Activated T-helper 2 cell treated with anti-CD3 and anti-CD28 coated beads, Interferon-gamma antibody, Interleukin-2, Interleukin-4, amounts not matched to agents 10 μg/mL and 5 μg/mL and 100 μg/mL, durations not matched to agents 14 hours and 24 hours and 36 hours (primary cell): ENCODE measurements around the gene TXNRD3. TPM values are rescaled to one million over a fixed set of nuclear protein-coding genes. Genes with fewer than 3 reads are reported as not detected.

Experiments
- DNase-seq: peaks from one replicate; pipeline ENCODE4 v3.0.0; 2021; ENCODE audit warnings: low spot score
- H3K27ac Mint-ChIP-seq: one replicate; pipeline ENCODE4 v1.8.0; 2021; ENCODE audit warnings: mixed read lengths
- H3K27me3 Mint-ChIP-seq: one replicate; pipeline ENCODE4 v1.8.0; 2021; ENCODE audit warnings: low read depth, mixed read lengths
- H3K36me3 Mint-ChIP-seq: one replicate; pipeline ENCODE4 v1.8.0; 2021; ENCODE audit warnings: low read depth, mixed read lengths
- H3K4me1 Mint-ChIP-seq: one replicate; pipeline ENCODE4 v1.8.0; 2021; ENCODE audit warnings: low read depth, mixed read lengths
- H3K4me3 Mint-ChIP-seq: one replicate; pipeline ENCODE4 v1.8.0; 2021; ENCODE audit warnings: low read depth, mild to moderate bottlenecking, moderate library complexity, mixed read lengths
- H3K9me3 Mint-ChIP-seq: one replicate; pipeline ENCODE4 v1.8.0; 2021; ENCODE audit warnings: mixed read lengths
- intact Hi-C: fragments of 100-400 bp; cut with micrococcal nuclease; formaldehyde crosslinking; loops from one replicate; pipeline ENCODE4 v1.15.1; 2023
- total RNA-seq: library from RNA; stranded (reverse); gene quantifications from 2 replicates; pipeline ENCODE4 v1.2.3, GENCODE V29; 2022

The TXNRD3 gene
- total RNA-seq, 1 donor from 2014 or later: 0.96 TPM

GRCh38 chr3:126680667-126681055 lies 25.7 kb upstream of the TXNRD3 start:
- peaks cover 3% of the 10 kb centered on the region for H3K4me1 Mint-ChIP-seq
- DNase-seq: no peak
- H3K27me3 Mint-ChIP-seq: peaks cover 7% of the 10 kb centered on the region
- intact Hi-C loops: no loop called here
- H3K27ac Mint-ChIP-seq: no peak overlapping the region
- H3K4me3 Mint-ChIP-seq: no peak overlapping the region
- no peaks in the 10 kb centered on the region for H3K36me3 Mint-ChIP-seq
- no peaks in the 10 kb centered on the region for H3K9me3 Mint-ChIP-seq

- peaks cover 7% of the 10 kb centered on the region for H3K27me3 Mint-ChIP-seq
- no peaks in the 10 kb centered on the region for H3K36me3 Mint-ChIP-seq
- H3K4me1 Mint-ChIP-seq: peaks cover 3% of the 10 kb centered on the region
- no peak overlapping the region for H3K4me3 Mint-ChIP-seq
- no peak overlapping the region for H3K27ac Mint-ChIP-seq
- DNase-seq: no peak
- intact Hi-C loops: loop anchor here (2.0 kb wide), 1 partner anchor 865 kb away; no protein-coding TSS in a partner anchor
- no peaks in the 10 kb centered on the region for H3K9me3 Mint-ChIP-seq
These were observed 25.1 kb upstream of the TXNRD3 start for GRCh38 chr3:126679831-126680666.

GRCh38 chr3:126679318-126679751 lies 24.4 kb upstream of the TXNRD3 start:
- intact Hi-C loops: loop anchor here (2.0 kb wide), 1 partner anchor 865 kb away; no protein-coding TSS in a partner anchor
- no peak overlapping the region for H3K4me3 Mint-ChIP-seq
- peaks cover 7% of the 10 kb centered on the region for H3K27me3 Mint-ChIP-seq

DNA sequence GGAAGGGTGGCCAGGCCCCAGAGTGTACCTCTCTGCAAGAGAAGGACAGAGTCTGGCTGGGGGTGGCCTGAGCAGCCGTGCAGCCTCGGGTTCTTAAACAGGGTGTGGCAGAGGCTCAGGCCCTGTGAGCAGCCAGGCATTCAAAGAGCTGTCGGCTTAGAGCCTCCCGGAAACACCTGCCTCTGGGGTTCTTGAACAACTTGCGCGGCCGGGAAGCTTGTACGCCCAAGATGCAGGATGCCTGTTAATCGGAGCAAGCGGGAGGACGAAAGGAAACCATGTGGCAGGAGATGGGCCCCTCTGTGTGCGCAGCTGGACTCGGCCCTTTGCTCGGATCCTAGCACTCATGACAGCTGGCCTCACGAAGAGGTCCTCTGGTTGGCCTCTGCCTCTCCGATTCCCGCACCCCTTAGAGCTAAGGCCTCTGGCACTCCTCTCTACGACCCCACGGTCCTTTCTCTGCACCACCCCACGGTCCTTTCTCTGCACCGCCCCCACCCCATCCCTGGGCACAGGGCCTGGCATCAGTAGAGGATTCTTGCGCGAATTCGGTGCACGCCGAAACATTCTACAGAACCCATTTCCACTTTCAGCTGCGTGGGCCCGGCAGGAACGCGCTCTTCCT lies 23.9 kb upstream of the TXNRD3 start:
- no peak for DNase-seq
- intact Hi-C loops: loop anchor here (2.0 kb wide), 1 partner anchor 866 kb away; no protein-coding TSS in a partner anchor
- Mint-ChIP-seq H3K27me3 (peaks cover 7% of the 10 kb centered on the region), H3K27ac (no peak overlapping the region), H3K4me3 (no peak overlapping the region), H3K9me3 (peaks cover 4% of the 10 kb centered on the region), H3K36me3 (no peaks in the 10 kb centered on the region), H3K4me1 (peaks cover 3% of the 10 kb centered on the region)

More at GRCh38 chr3:126679318-126679751, 24.4 kb upstream of the TXNRD3 start:
- Mint-ChIP-seq H3K4me1 (peaks cover 3% of the 10 kb centered on the region), H3K27ac (no peak overlapping the region), H3K9me3 (no peaks in the 10 kb centered on the region), H3K36me3 (no peaks in the 10 kb centered on the region)
- peak; percentile 57 for DNase-seq

DNA sequence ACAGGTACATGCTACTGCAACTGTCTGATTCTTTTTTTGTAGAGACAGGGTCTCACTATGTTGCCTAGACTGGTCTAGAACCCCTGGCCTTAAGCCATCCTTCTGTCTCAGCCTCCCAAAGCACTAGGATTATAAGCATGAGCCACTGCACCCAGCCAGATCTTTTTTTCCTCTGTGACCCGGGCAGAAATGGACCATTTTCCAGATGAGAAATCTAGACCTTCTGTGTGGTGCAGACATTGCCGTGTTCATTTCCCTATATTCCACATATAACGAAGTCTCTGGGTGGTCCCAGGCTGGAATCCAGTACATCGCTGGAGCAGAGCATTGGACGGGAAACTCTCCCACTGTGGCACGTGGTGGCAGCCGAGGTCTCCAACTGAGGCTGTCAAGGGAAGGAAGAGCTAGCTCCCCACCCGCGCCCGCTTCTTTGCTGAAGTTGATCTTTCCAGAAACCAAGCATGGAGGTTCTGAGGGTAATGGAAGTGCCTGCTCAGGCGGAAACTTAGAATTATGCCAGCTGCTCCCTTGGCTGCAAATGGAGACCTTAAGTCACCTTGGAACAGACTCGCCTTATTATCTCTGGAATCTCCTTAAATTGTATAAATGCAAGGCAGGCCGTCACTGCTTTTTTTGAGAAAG lies 23.1 kb upstream of the TXNRD3 start:
- Mint-ChIP-seq H3K27me3 (peaks cover 7% of the 10 kb centered on the region), H3K36me3 (no peaks in the 10 kb centered on the region), H3K27ac (no peak overlapping the region), H3K4me1 (peaks cover 3% of the 10 kb centered on the region), H3K4me3 (no peak overlapping the region), H3K9me3 (peaks cover 9% of the 10 kb centered on the region)
- DNase-seq: no peak
- intact Hi-C loops: loop anchor here (2.0 kb wide), 1 partner anchor 867 kb away; no protein-coding TSS in a partner anchor

- H3K4me3 Mint-ChIP-seq: no peak overlapping the region
- H3K4me1 Mint-ChIP-seq: peaks cover 3% of the 10 kb centered on the region
- DNase-seq: no peak
- H3K27ac Mint-ChIP-seq: no peak overlapping the region
- H3K9me3 Mint-ChIP-seq: peaks cover 9% of the 10 kb centered on the region
- no peaks in the 10 kb centered on the region for H3K36me3 Mint-ChIP-seq
- intact Hi-C loops: no loop called here
- peaks cover 7% of the 10 kb centered on the region for H3K27me3 Mint-ChIP-seq
These were observed 22.2 kb upstream of the TXNRD3 start for GRCh38 chr3:126676919-126677705.

DNA sequence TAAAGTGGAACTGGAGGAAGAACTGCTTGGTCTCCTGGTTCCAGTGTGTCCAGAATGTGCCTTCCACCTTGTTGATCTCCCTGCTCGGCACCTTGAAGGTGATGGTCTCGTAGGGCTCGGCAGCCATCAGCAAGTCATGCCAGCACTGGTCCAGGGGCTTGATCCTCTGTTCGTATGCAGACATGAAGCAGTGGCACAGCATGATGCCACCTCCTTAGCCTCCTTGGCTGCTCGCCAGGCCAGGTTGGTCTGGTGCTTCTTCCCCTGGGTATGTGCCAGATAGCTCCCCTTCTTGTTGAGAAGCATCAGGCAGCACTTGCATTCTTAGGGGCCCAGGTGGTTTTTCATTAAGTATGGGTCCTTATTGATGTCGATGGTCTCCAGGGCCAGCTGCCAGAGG lies 17.8 kb upstream of the TXNRD3 start:
- Mint-ChIP-seq H3K36me3 (no peaks in the 10 kb centered on the region), H3K9me3 (peaks cover 18% of the 10 kb centered on the region), H3K4me1 (no peaks in the 10 kb centered on the region), H3K27ac (no peak overlapping the region), H3K27me3 (peaks cover 2% of the 10 kb centered on the region), H3K4me3 (no peak overlapping the region)
- DNase-seq: no peak
- intact Hi-C loops: no loop called here

- no peaks in the 10 kb centered on the region for H3K36me3 Mint-ChIP-seq
- no peak overlapping the region for H3K4me3 Mint-ChIP-seq
- DNase-seq: no peak
- H3K9me3 Mint-ChIP-seq: peaks cover 18% of the 10 kb centered on the region
- H3K27me3 Mint-ChIP-seq: peaks cover 2% of the 10 kb centered on the region
- intact Hi-C loops: no loop called here
- no peaks in the 10 kb centered on the region for H3K4me1 Mint-ChIP-seq
- H3K27ac Mint-ChIP-seq: no peak overlapping the region
These were observed 17.4 kb upstream of the TXNRD3 start for GRCh38 chr3:126672340-126672739.

- Mint-ChIP-seq H3K4me3 (no peak overlapping the region), H3K9me3 (peaks cover 18% of the 10 kb centered on the region), H3K27me3 (no peaks in the 10 kb centered on the region), H3K36me3 (no peaks in the 10 kb centered on the region), H3K4me1 (no peaks in the 10 kb centered on the region), H3K27ac (no peak overlapping the region)
- intact Hi-C loops: no loop called here
- no peak for DNase-seq
These were observed 16.6 kb upstream of the TXNRD3 start for GRCh38 chr3:126671521-126671920.

GRCh38 chr3:126668450-126669401 lies 13.8 kb upstream of the TXNRD3 start:
- no peaks in the 10 kb centered on the region for H3K36me3 Mint-ChIP-seq
- no peaks in the 10 kb centered on the region for H3K27me3 Mint-ChIP-seq
- DNase-seq: no peak
- no peak overlapping the region for H3K4me3 Mint-ChIP-seq
- intact Hi-C loops: no loop called here
- H3K4me1 Mint-ChIP-seq: no peaks in the 10 kb centered on the region
- H3K27ac Mint-ChIP-seq: no peak overlapping the region
- H3K9me3 Mint-ChIP-seq: peaks cover 14% of the 10 kb centered on the region

DNA sequence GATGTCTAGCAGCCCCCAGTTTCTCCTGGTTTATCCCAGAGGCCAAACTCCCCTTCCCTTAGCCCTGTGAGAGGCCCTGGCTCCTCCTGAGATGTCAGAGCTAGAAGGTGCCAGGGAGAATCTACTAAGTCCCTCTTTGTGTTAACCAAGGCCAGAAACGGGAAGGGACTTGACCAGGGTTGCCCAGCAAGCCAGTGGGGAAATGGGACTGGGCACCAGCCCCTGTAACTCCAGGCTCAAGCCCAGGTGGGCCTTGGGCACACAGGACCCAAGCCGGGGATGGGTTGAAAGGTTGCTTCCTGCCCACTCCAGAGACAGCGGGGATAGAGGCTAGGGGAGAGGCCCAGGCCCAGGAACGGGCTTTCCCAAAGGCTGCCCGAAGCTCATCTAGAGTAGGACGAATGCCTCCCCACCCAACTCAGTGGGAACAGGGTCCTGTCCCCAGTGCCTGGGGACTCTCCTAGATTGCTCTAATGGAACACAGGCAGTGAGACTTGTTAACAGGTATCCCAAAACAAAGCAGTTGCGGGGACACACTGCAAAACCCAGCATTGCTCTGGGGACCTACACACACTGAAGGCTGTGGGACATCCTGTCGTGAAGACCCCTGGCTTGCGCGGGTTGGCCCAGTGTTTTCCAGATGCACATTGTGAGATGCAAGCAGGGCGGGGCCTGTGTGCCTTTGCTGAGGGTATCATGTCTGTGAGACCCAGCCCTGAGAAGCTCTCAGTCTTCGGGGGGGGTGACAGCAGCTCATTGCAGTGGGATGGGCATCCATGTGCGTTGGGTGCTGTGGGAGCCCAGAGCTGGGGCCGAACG lies 12.9 kb upstream of the TXNRD3 start:
- H3K27ac Mint-ChIP-seq: no peak overlapping the region
- no peaks in the 10 kb centered on the region for H3K27me3 Mint-ChIP-seq
- peaks cover 9% of the 10 kb centered on the region for H3K9me3 Mint-ChIP-seq
- no peaks in the 10 kb centered on the region for H3K36me3 Mint-ChIP-seq
- no peak for DNase-seq
- no peak overlapping the region for H3K4me3 Mint-ChIP-seq
- H3K4me1 Mint-ChIP-seq: no peaks in the 10 kb centered on the region
- intact Hi-C loops: no loop called here
